ENCODE measurements around the gene AFDN.

GRCh38 chr6:167832497-167833395, 6.0 kb downstream of the AFDN start:
- no peak for TF ChIP-seq EZH2 (IDR thresholded peaks at IDR 0.05; ENCODE audit: low read depth, low read length, severe bottlenecking)
- no peak for TF ChIP-seq TAF1 (IDR thresholded peaks at IDR 0.05; ENCODE audit: low read depth, low read length)

Measured in H1 (cell line).